HG03064 (cell line): ENCODE results near the gene H6PD.

Experiments used
- ATAC-seq: cut with Tn5 transposase; IDR thresholded peaks from one replicate; pipeline ENCODE4 v1.9.1; 2021; ENCODE audit warnings: low read depth; ENCODE audit not compliant: unreplicated experiment

Gene H6PD

GRCh38 chr1:9314711-9315379 is 80.3 kb downstream of the H6PD start:
- ATAC-seq = no peak

- ATAC-seq = no peak
These were observed 81.0 kb downstream of the H6PD start for GRCh38 chr1:9315411-9316079.

- no peak for ATAC-seq
These were observed 81.5 kb downstream of the H6PD start for GRCh38 chr1:9316080-9316444.

- no peak for ATAC-seq
These were observed 81.9 kb downstream of the H6PD start for GRCh38 chr1:9316512-9316911.

- ATAC-seq = no peak
These were observed 82.5 kb downstream of the H6PD start for GRCh38 chr1:9317072-9317471.

- no peak for ATAC-seq
These were observed 83.2 kb downstream of the H6PD start for GRCh38 chr1:9317591-9318417.

- ATAC-seq = no peak
These were observed 84.7 kb downstream of the H6PD start for GRCh38 chr1:9319208-9319788.

GRCh38 chr1:9319789-9320519 is 85.4 kb downstream of the H6PD start:
- no peak for ATAC-seq
